ENCODE data around the gene RNU4-1. TPM values are rescaled to one million over a fixed set of nuclear protein-coding genes. Genes with fewer than 3 reads are reported as not detected.

Gene RNU4-1
- polyA plus RNA-seq, 1 donor from 2014 or later: not detected

GRCh38 chr12:120260607-120261006 is 32.4 kb downstream of the RNU4-1 start:
- Histone ChIP-seq H3K4me2 (ENCODE audit: low read length) (no peak overlapping the region), H2AFZ (ENCODE audit: low read depth, low read length) (no peak overlapping the region), H4K20me1 (ENCODE audit: insufficient read depth) (no peaks in the 10 kb centered on the region), H3K27ac (ENCODE audit: low read length) (no peak overlapping the region), H3K27me3 (ENCODE audit: insufficient read depth, low read depth, low read length) (no peaks in the 10 kb centered on the region), H3K9ac (ENCODE audit: low read length) (no peak overlapping the region), H3K4me3 (ENCODE audit: low read length) (no peak overlapping the region), H3K36me3 (ENCODE audit: insufficient read depth, low read length) (no peaks in the 10 kb centered on the region), H3K79me2 (replicated peaks; ENCODE audit: insufficient read depth, low read length) (no peaks in the 10 kb centered on the region), H3K9me2 (ENCODE audit: insufficient read depth, low read length) (no peaks in the 10 kb centered on the region), H3K9me3 (ENCODE audit: low read length) (no peaks in the 10 kb centered on the region), H3F3A (ENCODE audit: insufficient read depth, low read length, poor library complexity, severe bottlenecking) (no peaks in the 10 kb centered on the region)
- TF ChIP-seq TAF1 (IDR thresholded peaks at IDR 0.05; ENCODE audit: low read depth) (no peak), MXI1 (conservative IDR thresholded peaks at IDR 0.05; ENCODE audit: poor library complexity, severe bottlenecking) (no peak), REST (IDR thresholded peaks at IDR 0.05; ENCODE audit: borderline replicate concordance) (no peak), EP300 (conservative IDR thresholded peaks at IDR 0.05; ENCODE audit: poor library complexity, severe bottlenecking) (no peak), CTCF (IDR thresholded peaks at IDR 0.05; ENCODE audit: poor library complexity, severe bottlenecking) (no peak), SMC3 (conservative IDR thresholded peaks at IDR 0.05; ENCODE audit: poor library complexity) (no peak), EZH2 (IDR thresholded peaks at IDR 0.05; ENCODE audit: borderline replicate concordance, insufficient read depth, low read length, poor library complexity, severe bottlenecking) (no peak), RAD21 (conservative IDR thresholded peaks at IDR 0.05) (no peak), POLR2AphosphoS5 (IDR thresholded peaks at IDR 0.05) (no peak)

- H3K4me3 ChIP-seq (ENCODE audit: low read length): no peak overlapping the region
- no peaks in the 10 kb centered on the region for H3K79me2 ChIP-seq (replicated peaks; ENCODE audit: insufficient read depth, low read length)
- no peaks in the 10 kb centered on the region for H3K27me3 ChIP-seq (ENCODE audit: insufficient read depth, low read depth, low read length)
- TF ChIP-seq MXI1 (conservative IDR thresholded peaks at IDR 0.05; ENCODE audit: poor library complexity, severe bottlenecking) (no peak), EP300 (conservative IDR thresholded peaks at IDR 0.05; ENCODE audit: poor library complexity, severe bottlenecking) (no peak), CTCF (IDR thresholded peaks at IDR 0.05; ENCODE audit: poor library complexity, severe bottlenecking) (no peak), TAF1 (IDR thresholded peaks at IDR 0.05; ENCODE audit: low read depth) (no peak), SMC3 (conservative IDR thresholded peaks at IDR 0.05; ENCODE audit: poor library complexity) (no peak)
- H3F3A ChIP-seq (ENCODE audit: insufficient read depth, low read length, poor library complexity, severe bottlenecking): no peaks in the 10 kb centered on the region
- no peak overlapping the region for H2AFZ ChIP-seq (ENCODE audit: low read depth, low read length)
- H3K36me3 ChIP-seq (ENCODE audit: insufficient read depth, low read length): no peaks in the 10 kb centered on the region
- no peak overlapping the region for H3K9ac ChIP-seq (ENCODE audit: low read length)
- H3K9me2 ChIP-seq (ENCODE audit: insufficient read depth, low read length): no peaks in the 10 kb centered on the region
- no peaks in the 10 kb centered on the region for H4K20me1 ChIP-seq (ENCODE audit: insufficient read depth)
- H3K27ac ChIP-seq (ENCODE audit: low read length): no peak overlapping the region
- no peaks in the 10 kb centered on the region for H3K9me3 ChIP-seq (ENCODE audit: low read length)
- no peak overlapping the region for H3K4me2 ChIP-seq (ENCODE audit: low read length)
Measured at GRCh38 chr12:120259418-120260202, 33.4 kb downstream of the RNU4-1 start.

Data from neural cell (in vitro differentiated cells).